GM23248 (cell line): ENCODE results near the gene RNF166.

Source experiments
- EZH2 ChIP-seq: fragments of 200-600 bp; sonication (generic); IDR thresholded peaks from 2 replicates; pipeline ENCODE4 v1.6.1; 2018; ENCODE audit warnings: antibody characterized with exemption, mild to moderate bottlenecking; ENCODE audit not compliant: insufficient read depth, poor library complexity, severe bottlenecking
- EZH2phosphoT487 ChIP-seq: fragments of 200-600 bp; sonication (generic); IDR thresholded peaks from 2 replicates; pipeline ENCODE4 v1.6.1; 2018; ENCODE audit warnings: antibody characterized with exemption, moderate library complexity, mild to moderate bottlenecking, low read depth; ENCODE audit not compliant: insufficient read depth

DNA sequence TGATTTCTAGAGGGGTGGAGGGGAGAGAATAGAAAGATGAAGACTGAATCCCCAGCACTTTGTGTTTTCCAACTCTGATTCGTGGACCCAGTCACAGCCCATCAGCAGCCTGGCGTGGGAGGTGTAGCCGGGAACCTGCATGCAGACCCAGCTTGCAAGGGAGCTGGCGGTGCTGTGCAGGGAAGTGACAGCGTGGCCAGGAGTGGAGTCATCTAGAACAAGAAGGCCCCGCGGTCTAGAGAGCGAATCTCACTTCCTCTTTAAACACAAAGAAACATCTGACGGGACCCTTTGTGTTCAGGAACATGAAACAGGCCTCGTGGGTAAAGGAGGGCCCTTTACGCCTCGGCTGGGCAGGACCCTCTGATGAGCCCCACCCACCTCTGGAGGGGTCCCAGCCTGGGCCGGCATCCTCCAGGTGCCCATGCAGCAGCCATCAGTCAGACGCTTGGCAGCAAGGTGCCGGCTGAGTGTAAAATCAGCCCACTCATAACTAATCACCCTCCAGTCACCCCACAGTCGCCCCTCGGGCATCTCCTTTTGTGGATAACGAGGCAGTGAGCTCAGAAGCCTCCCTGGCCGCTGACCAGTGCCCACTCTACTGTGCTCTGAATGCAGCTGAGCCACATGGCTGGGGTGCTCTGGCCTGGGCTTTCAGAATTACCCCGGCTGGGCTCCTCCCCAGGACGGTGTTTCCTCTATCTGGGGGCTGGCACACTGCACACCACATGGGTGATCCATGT lies 24.3 kb downstream of the RNF166 start:
- TF ChIP-seq EZH2, result no peak
- no peak for TF ChIP-seq EZH2phosphoT487
